Activated CD8-positive, alpha-beta memory T cell treated with anti-CD3 and anti-CD28 coated beads, Interleukin-2, amount 50 U/mL, for 48 hours (primary cell): Measurements from ENCODE around the gene SUGP2.
"Not testable (repeated sequence)": the region's sequence is repeated elsewhere in the genome, so short reads cannot be mapped to it uniquely, and the experiment has no call there.

Experiments
- DNase-seq: peaks from one replicate; pipeline ENCODE4 v3.0.0-alpha.2; 2020

Gene SUGP2

GRCh38 chr19:19028526-19028925 is 4.8 kb downstream of the SUGP2 start:
- no peak for DNase-seq

DNA sequence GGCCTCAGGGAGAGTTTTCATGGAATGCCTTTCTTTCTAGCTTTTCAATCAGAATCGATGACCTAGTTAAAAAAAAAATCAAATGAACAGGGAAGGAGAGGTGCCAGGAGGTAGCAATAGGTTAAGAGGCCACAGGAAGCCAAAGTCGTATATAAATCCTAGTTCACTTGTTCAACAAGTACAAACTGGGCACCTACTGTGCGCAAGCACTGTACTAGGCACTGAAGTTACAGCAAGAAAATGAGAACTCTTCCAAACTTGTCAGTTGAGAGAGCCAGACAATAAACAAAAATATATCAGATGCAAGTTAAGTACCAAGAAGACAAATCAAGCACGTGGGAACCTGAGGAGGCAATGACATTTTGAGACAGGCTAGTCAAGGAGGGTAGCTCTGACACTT is 6.1 kb downstream of the SUGP2 start:
- no peak for DNase-seq

- no peak for DNase-seq
Measured at GRCh38 chr19:19026299-19026971, 6.9 kb downstream of the SUGP2 start.

GRCh38 chr19:19025861-19026260 is 7.5 kb downstream of the SUGP2 start:
- no peak for DNase-seq

GRCh38 chr19:19023376-19023775 is 9.9 kb downstream of the SUGP2 start:
- DNase-seq, result not testable (repeated sequence)

DNA sequence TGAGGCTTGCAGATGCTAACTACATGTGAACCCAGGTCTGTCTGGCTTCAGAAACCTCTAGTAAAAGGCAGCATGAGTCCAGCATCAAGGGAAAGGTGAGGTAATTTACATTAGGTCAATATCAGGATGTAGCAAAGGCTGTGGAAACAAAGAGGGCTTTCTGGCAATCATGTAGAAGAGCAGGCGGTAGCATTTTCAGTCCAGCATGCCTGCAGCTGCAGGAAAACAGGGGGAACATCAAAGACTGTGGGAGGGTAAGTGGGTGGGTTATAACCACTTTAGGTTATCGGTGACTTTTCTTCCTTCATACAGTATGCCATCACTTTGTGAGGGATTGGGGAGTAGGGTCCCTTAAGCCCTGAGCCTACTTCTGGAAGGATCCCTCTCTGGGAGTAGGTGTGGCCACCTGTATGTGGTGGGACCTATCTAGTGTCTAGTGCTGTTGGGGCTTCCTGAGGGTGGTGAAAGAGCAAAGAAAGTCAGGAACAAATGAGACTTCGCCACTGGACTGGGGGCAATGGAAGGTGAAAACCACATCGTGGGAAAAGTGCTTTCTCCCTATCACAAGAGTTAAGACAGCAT is 10.8 kb downstream of the SUGP2 start:
- DNase-seq, result no peak

DNA sequence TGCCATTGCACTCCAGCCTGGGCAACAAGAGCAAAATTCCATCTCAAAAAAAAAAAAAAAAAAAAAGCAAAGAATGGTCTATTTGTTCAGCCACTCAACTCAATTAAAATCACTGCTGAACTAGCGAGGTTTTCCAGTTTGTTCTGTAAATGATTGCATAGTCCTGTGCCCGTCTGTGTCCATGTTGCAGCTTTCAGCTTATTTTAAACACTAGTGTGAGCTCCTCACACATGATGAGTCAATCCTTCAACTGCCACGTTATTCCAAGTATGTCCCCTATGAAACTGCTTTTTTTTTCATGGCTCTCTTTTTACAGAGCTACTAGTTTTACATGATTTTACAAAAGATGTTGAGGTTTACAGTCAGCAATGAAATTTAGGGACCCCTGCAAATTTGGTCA is 12.2 kb downstream of the SUGP2 start:
- DNase-seq, result no peak

DNA sequence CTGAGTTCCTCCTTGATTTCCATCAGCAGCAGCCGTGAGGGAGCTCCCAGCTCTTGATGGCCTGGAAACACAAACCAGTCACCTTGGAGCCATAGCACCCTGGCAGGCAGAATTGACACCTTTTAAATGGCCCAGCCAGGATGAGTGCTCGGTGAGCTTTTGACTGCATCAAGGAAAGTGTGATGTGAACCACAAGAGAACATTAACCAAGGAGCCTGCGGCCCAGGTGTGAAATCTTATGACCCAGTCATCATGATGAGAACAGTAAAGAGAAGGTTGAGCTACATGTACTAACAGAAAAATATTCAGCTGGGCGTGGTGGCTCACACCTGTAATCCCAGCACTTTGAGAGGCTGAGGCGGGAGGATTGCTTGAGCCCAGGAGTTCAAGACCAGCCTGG is 22.8 kb downstream of the SUGP2 start:
- DNase-seq, result no peak

GRCh38 chr19:19009951-19010350 is 23.4 kb downstream of the SUGP2 start:
- no peak for DNase-seq

DNA sequence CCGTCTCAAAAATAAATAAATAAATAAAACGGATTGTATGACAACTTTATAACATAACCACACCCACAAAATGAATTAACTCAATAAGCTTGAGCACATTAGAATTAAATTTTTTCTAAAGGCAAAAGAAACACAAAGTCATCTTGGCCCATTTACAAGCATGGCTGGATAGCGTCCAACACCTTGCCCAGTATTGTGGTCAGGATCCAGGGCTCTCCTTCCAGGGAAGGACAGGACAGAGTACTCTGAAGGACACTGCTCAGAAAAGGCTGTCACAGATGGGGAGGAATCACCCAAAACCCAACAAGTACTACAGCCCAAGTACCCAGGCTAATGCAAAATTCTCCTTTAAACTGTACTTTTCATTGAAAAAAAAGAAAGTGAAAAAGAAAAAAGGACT is 27.1 kb downstream of the SUGP2 start:
- no peak for DNase-seq

GRCh38 chr19:19004144-19004543 is 29.2 kb downstream of the SUGP2 start:
- no peak for DNase-seq

GRCh38 chr19:18999896-19000620 is 33.3 kb downstream of the SUGP2 start:
- no peak for DNase-seq

GRCh38 chr19:18999016-18999758 is 34.1 kb downstream of the SUGP2 start:
- no peak for DNase-seq

GRCh38 chr19:18998276-18998675 is 35.0 kb downstream of the SUGP2 start:
- no peak for DNase-seq

DNA sequence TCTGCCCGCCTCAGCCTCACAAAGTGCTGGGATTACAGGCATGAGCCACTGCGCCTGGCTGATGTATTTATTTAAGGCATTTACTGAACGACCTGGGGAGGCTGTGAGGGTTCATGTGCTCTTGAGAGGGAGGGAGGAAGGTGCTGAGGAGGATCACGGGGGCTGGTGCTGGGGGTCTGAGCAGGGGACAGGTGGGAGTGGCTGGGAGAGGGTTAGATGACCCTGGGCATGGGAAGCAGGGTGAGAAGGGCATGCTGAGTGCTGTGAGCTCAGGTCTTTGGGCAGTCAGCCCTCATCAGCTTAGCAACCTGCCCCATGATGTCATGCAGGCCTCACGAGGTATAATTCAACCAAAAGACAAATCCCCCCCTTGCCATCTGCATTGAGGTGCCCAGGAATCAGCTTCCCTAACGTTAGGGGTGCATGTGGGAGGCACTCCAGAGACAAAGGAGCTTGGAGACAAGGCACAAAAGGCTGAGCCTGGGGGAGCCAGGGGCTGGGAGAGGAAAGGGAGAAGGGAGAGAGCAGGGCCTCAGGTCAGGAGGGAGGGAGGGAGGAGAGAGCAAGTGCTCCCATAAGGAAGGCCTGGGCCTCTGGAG is 36.4 kb downstream of the SUGP2 start:
- DNase-seq, result no peak

DNA sequence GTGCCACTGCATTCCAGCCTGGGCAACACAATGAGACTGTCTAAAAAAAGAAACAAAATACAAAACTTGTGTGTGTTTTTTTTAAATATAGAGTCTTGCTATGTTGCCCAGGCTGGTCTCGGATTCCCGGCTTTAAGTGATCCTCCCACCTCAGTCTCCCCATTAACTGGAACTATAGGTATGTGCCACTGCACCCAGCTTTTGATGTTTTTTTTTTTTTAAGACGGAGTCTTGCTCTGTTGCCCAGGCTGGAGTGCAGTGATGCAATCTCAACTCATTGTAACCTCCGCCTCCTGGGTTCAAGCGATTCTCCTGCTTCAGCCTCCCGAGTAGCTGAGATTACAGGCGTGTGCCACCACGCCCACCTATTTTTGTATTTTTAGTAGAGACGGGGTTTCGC is 37.0 kb downstream of the SUGP2 start:
- no peak for DNase-seq

DNA sequence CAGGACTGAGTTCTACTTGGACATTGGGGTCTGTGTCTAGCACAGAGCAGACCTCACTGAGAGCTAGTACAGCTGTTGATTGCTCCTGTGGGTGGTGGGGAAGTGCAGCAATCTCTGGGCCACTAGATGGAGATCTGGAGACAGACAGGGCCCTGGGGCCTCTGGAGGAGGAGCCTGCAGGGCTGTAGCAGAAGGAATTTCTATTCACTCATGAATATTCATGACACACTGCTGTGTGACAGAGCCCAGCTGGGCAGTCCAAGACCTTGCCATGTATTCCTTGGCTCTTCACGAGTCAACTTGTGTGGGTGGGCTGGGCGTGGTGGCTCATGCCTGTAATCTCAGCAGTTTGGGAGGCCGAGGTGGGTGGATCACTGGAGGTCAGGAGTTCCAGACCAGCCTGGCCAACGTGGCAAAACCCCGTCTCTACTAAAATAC is 37.5 kb downstream of the SUGP2 start:
- no peak for DNase-seq

DNA sequence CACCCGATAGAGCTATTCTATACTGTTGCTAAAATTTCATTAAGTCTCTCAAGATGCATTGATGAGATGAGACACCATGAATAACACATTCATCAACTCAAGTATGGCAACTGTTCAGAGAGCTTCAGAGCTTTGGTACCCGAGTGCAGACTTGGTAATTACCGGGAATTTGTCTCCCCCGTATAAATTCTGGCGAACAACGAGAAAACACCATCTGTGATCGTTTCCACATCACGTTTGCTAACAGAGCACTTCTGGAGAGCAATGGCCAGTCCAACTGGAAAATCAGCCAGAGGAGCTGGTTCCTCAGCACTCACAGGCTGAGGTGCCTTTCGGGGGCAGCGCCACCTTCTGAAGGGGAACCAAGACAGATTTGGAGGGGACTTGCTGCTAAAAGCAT is 40.2 kb downstream of the SUGP2 start:
- DNase-seq, result no peak

GRCh38 chr19:18992696-18993095 is 40.6 kb downstream of the SUGP2 start:
- no peak for DNase-seq

- no peak for DNase-seq
Measured at GRCh38 chr19:18991468-18991867, 41.8 kb downstream of the SUGP2 start.

- no peak for DNase-seq
Measured at GRCh38 chr19:18991006-18991405, 42.3 kb downstream of the SUGP2 start.

DNA sequence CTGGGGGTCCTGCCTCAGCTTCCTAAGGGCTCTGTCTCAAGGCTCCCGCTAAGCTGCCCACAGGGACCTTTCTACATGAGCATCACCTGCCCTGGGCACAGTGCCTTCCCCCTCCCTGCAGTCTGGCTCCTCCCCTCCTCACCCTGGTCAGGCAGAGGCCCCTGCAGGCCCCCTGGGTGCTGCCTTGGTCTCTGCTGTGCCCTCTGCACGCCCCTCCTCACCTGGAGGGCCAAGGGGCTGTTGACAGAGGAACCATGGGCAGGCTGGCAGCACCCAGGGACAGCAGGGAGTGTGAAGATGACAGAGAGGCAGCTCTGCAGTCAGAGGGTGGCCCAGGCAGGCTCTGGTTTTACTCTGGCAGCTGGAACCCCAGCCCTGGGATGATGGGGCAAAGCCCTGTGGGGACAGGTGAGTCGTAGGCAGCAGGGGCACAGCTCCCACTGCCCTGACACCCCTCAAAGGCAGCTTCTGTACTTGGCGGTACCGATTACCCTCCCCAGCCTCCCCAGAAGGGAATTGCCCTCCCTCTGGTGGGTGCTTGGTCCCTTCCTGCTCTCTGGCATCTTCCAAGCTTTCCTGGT is 43.1 kb downstream of the SUGP2 start:
- no peak for DNase-seq

DNA sequence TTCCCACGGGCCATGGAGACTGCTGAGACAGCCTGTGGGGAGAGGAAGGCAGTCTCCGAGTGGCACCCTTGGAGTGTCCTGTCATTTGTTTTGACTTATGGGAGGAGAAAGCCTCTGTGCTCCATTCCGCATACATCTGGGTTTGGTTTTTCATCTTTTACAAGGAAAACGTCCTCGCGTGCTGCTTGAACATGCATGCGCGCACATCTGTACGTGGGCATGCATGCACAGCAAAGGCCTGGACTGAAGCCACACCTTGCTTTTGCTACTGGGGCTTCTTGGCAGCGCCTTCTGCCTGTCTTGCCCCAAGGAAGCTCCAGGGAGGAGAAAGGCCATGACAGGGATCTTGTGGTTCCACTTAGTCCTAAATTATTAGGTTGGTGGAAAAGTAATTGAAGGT is 44.0 kb downstream of the SUGP2 start:
- no peak for DNase-seq
